SK-N-MC (cell line): ENCODE data around the gene DPF3.

ENCODE experiments used
- EZH2 ChIP-seq: fragments of 200-600 bp; sonication (generic); IDR thresholded peaks from one replicate; pipeline ENCODE4 v1.6.1; 2017; ENCODE audit warnings: antibody characterized with exemption
- FOXP2 ChIP-seq: optimal IDR thresholded peaks from 2 replicates; pipeline ENCODE3; 2011; ENCODE audit warnings: mild to moderate bottlenecking, moderate library complexity; ENCODE audit not compliant: insufficient read depth; ENCODE audit errors: extremely low read length, control extremely low read depth
- POLR2AphosphoS5 ChIP-seq: IDR thresholded peaks from 2 replicates; pipeline ENCODE4 v1.6.1; 2012; ENCODE audit warnings: mild to moderate bottlenecking, low read depth, low read length, borderline replicate concordance

GRCh38 chr14:72909163-72909562 is 15.3 kb upstream of the DPF3 start:
- TF ChIP-seq EZH2 = no peak
- no peak for TF ChIP-seq POLR2AphosphoS5
- no peak for TF ChIP-seq FOXP2
